ENCODE data around the gene NOTCH3.

The NOTCH3 gene

DNA sequence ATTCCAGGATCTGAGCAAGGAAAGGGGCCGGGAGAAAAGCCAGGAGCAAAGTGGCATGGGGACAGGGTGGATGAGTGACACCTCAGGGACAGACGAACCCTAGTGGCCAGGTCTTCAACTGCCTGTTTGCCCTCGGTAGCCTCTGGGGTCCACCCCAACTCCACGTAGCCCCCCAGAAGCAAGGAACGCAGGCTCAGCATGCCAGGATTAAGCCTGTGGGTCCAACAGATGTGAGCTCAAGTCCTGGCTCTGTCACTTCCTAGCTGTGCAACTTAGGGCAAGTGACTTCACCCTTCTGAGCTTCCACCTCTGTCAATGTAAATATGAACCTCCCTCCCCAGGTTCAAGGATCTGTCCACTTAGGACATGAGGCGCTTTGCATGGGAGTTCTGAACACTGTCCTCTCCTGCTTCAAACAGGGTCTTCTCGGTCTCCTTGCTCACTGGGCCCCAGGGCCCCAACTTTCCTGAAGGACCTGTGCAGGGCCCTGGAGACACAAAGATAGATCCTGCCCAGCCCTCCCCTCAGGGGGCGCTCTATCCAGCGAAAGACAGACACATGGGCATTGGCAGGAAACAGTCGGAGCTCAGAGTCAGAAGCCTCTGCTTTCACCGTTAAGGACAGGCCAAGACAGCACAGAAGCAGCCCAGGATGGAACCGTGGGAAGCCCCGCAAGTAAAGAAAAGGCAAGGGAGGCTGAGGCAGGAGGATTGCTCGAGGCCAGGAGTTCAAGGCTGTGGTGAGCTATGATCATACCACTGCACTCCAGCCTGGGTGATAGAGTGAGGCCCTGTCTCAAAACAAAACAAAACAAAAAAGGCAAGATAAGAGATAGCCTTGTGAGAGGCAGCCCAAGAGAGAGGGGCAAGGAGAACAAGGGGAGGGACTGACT is 80.4 kb downstream of the NOTCH3 start:
- TF ChIP-seq CTCF (IDR thresholded peaks at IDR 0.05; ENCODE audit: low read depth, low read length) = no peak
- no peak overlapping the region for H3K4me3 ChIP-seq (ENCODE audit: low read depth, low read length)

DNA sequence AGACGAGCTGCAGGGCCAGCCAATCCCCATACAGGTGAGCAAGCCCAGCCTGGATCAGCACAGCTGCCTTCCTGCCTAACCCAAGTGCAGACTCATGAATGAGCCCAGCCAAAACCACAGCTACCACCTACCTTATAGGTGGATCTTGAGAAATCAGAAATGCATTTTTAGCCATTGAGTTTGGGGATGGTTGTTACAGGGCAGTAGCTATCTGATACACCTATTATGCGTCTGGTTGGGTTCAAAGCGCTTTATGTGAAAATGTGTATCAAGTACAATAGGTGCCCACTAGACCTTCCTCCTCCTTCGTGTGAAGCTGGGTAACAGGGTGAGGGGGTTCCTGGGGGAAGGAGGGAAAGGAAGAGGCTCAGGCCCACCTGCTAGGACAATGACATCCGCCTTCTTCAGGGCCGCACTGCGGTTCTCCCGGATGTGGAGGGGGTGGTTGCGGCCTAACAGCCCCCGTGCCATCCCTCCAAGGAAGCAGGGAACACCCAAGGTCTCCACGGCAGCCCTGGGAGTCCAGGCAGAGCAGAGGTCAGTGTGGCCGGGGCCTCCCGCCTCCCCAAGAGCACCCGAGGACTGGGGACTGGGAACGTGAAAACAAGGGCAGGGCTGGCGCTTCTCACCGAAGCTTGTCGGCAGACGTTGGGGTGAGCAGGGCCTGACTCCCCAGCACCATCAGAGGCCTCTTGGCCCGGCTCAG is 81.9 kb downstream of the NOTCH3 start:
- no peak for TF ChIP-seq CTCF (IDR thresholded peaks at IDR 0.05; ENCODE audit: low read depth, low read length)
- no peak overlapping the region for H3K4me3 ChIP-seq (ENCODE audit: low read depth, low read length)

GRCh38 chr19:15118248-15118647 is 82.5 kb downstream of the NOTCH3 start:
- TF ChIP-seq CTCF (IDR thresholded peaks at IDR 0.05; ENCODE audit: low read depth, low read length) = no peak
- no peak overlapping the region for H3K4me3 ChIP-seq (ENCODE audit: low read depth, low read length)

DNA sequence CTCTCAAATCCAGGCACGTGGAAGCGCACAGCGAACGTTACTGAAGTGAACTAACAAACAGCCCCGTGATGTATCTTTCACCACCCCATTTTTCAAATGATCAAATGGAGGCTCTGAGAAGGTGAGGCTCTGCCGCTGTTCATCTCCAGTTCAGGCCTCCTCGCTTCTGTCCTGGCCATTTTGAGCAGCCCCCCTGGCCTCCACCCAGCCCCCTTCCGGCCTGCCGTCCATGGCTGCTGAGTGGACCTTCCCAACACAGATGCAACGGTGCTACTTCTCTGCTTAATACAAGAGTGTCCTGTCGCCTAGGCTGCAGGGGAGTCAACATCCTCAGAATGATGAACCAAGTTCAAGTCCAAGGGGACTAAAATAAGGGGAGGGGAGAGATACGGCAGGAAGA is 83.9 kb downstream of the NOTCH3 start:
- no peak overlapping the region for H3K4me3 ChIP-seq (ENCODE audit: low read depth, low read length)
- TF ChIP-seq CTCF (IDR thresholded peaks at IDR 0.05; ENCODE audit: low read depth, low read length) = no peak

DNA sequence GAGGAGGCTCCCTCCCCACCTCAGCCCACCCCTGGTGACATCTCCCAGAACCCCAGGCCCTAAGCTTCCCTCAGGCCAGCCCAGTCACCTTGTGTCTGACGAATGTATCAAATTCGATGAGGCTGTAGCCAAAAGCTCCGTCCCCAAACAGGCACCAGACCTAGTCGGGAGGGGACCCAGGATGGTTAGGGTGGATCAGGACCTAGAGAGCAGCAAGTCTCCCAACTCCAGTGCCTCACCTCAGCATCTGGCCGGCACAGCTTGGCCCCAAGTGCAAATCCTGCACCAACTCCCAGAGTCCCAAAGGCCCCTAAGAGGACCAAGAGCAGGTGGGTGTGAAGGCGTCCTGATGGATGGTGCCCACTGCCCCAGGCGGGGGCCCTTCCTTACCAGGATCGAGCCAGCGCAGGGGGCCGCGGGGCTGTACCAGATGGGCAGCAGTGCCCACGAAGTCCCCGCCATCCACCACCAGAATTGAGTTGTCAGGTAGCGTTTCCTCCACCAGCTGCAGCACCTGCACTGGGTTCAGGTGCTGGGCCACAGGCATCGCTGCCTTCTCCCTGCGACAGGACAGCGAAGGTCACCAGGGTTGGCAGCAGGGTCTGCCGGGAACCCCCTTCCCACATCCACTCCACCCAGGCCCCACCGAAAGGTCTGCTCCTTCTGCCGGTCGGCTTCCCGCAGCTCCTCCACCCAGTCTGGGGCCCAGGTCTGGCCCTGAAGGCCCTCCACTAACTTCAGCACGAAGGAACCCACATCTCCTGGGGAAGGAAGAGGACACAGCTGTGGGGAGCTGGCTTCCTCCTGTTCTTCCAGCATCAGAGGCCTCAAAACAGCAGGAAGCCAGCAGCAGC is 84.8 kb downstream of the NOTCH3 start:
- TF ChIP-seq CTCF (IDR thresholded peaks at IDR 0.05; ENCODE audit: low read depth, low read length) = no peak
- H3K4me3 ChIP-seq (ENCODE audit: low read depth, low read length) = no peak overlapping the region

GRCh38 chr19:15115080-15115479 is 85.7 kb downstream of the NOTCH3 start:
- no peak for TF ChIP-seq CTCF (IDR thresholded peaks at IDR 0.05; ENCODE audit: low read depth, low read length)
- no peak overlapping the region for H3K4me3 ChIP-seq (ENCODE audit: low read depth, low read length)
